Measurements from ENCODE around the gene XAB2. TPM values are rescaled to one million over a fixed set of nuclear protein-coding genes. Genes with fewer than 3 reads are reported as not detected.

The XAB2 gene
- polyA plus RNA-seq, 4 donors, result 33.3 to 47.0 (median 34.9) TPM

GRCh38 chr19:7636317-7636690, 7.0 kb upstream of the XAB2 start:
- no peak for DNase-seq (ENCODE audit: low read depth in 4 of 4, low spot score in 3 of 4)

- DNase-seq (ENCODE audit: low read depth in 4 of 4, low spot score in 3 of 4), result no peak
Measured at GRCh38 chr19:7635670-7636069, 6.3 kb upstream of the XAB2 start.

GRCh38 chr19:7633698-7634097, 4.4 kb upstream of the XAB2 start, which contains the start of gene PCP2:
PCP2 (minus strand) TSS chr19:7633719; CDS start chr19:7633457, 262 bp downstream.
- DNase-seq (ENCODE audit: low read depth in 4 of 4, low spot score in 3 of 4), result no peak

GRCh38 chr19:7632340-7633203, 3.2 kb upstream of the XAB2 start:
- no peak for DNase-seq (ENCODE audit: low read depth in 4 of 4, low spot score in 3 of 4)

- no peak for DNase-seq (ENCODE audit: low read depth in 4 of 4, low spot score in 3 of 4)
Measured at GRCh38 chr19:7631577-7631976, 2.2 kb upstream of the XAB2 start.

GRCh38 chr19:7628589-7629311, 595 bp downstream of the XAB2 start:
- no peak for DNase-seq (ENCODE audit: low read depth in 4 of 4, low spot score in 3 of 4)

- no peak for DNase-seq (ENCODE audit: low read depth in 4 of 4, low spot score in 3 of 4)
Measured at GRCh38 chr19:7627166-7627565, 2.2 kb downstream of the XAB2 start.

- no peak for DNase-seq (ENCODE audit: low read depth in 4 of 4, low spot score in 3 of 4)
Measured at GRCh38 chr19:7625763-7626372, 3.5 kb downstream of the XAB2 start.

GRCh38 chr19:7624810-7625209, 4.5 kb downstream of the XAB2 start:
- DNase-seq (ENCODE audit: low read depth in 4 of 4, low spot score in 3 of 4), result no peak

- DNase-seq (ENCODE audit: low read depth in 4 of 4, low spot score in 3 of 4), result no peak
Measured at GRCh38 chr19:7623725-7624603, 5.4 kb downstream of the XAB2 start.

- no peak for DNase-seq (ENCODE audit: low read depth in 4 of 4, low spot score in 3 of 4)
Measured at GRCh38 chr19:7622933-7623685, 6.2 kb downstream of the XAB2 start.

- DNase-seq (ENCODE audit: low read depth in 4 of 4, low spot score in 3 of 4), result no peak
Measured at GRCh38 chr19:7620442-7621412, 8.6 kb downstream of the XAB2 start.

- DNase-seq (ENCODE audit: low read depth in 4 of 4, low spot score in 3 of 4), result no peak
Measured at GRCh38 chr19:7619671-7620441, 9.5 kb downstream of the XAB2 start.

GRCh38 chr19:7618771-7619510, 10.4 kb downstream of the XAB2 start:
- DNase-seq (ENCODE audit: low read depth in 4 of 4, low spot score in 3 of 4), result no peak

GRCh38 chr19:7618348-7618747, 11.0 kb downstream of the XAB2 start:
- no peak for DNase-seq (ENCODE audit: low read depth in 4 of 4, low spot score in 3 of 4)

GRCh38 chr19:7617735-7618134, 11.6 kb downstream of the XAB2 start:
- DNase-seq (ENCODE audit: low read depth in 4 of 4, low spot score in 3 of 4), result no peak

- no peak for DNase-seq (ENCODE audit: low read depth in 4 of 4, low spot score in 3 of 4)
Measured at GRCh38 chr19:7617172-7617571, 12.2 kb downstream of the XAB2 start.

Data from right renal pelvis (tissue), 4 donors.